ENCODE measurements around the gene ZFP1.

DNA sequence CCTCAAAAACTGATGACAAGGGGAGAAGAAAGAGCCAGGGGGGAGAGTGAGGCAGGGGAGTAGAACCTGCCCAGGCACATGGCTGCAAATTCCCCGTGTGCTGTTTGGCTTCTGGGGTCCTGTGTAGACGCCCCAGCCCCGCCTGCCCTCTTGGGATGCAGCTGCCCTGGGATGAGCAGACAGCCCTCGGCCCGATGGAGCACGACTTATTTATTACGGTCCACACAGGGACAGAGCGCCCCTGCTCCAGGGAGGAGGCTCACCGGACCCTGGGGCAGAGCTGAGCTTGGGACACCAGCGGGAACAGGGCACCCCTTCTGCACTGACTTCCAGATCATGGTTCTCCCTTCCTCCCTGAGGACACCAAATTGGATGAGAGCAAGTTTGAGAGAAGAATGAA, 40.8 kb upstream of the ZFP1 start:
- no peak for TF ChIP-seq MXI1 (IDR thresholded peaks at IDR 0.05; ENCODE audit: borderline replicate concordance, low read depth, low read length)
- no peak for TF ChIP-seq BHLHE40 (IDR thresholded peaks at IDR 0.05; ENCODE audit: low read depth, low read length)
- TF ChIP-seq, protein P1, sequence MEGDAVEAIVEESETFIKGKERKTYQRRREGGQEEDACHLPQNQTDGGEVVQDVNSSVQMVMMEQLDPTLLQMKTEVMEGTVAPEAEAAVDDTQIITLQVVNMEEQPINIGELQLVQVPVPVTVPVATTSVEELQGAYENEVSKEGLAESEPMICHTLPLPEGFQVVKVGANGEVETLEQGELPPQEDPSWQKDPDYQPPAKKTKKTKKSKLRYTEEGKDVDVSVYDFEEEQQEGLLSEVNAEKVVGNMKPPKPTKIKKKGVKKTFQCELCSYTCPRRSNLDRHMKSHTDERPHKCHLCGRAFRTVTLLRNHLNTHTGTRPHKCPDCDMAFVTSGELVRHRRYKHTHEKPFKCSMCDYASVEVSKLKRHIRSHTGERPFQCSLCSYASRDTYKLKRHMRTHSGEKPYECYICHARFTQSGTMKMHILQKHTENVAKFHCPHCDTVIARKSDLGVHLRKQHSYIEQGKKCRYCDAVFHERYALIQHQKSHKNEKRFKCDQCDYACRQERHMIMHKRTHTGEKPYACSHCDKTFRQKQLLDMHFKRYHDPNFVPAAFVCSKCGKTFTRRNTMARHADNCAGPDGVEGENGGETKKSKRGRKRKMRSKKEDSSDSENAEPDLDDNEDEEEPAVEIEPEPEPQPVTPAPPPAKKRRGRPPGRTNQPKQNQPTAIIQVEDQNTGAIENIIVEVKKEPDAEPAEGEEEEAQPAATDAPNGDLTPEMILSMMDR (conservative IDR thresholded peaks at IDR 0.05; ENCODE audit: low read depth, low read length), result no peak
- TF ChIP-seq, protein P2, sequence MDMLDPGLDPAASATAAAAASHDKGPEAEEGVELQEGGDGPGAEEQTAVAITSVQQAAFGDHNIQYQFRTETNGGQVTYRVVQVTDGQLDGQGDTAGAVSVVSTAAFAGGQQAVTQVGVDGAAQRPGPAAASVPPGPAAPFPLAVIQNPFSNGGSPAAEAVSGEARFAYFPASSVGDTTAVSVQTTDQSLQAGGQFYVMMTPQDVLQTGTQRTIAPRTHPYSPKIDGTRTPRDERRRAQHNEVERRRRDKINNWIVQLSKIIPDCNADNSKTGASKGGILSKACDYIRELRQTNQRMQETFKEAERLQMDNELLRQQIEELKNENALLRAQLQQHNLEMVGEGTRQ (IDR thresholded peaks at IDR 0.05; ENCODE audit: low read depth, low read length), result no peak
- no peak for TF ChIP-seq RAD21 (IDR thresholded peaks at IDR 0.05; ENCODE audit: low read length)
- TF ChIP-seq SMC3 (IDR thresholded peaks at IDR 0.05; ENCODE audit: low read depth, low read length), result no peak
- no peak for TF ChIP-seq POLR2A (IDR thresholded peaks at IDR 0.05; ENCODE audit: low read depth, low read length)
- TF ChIP-seq NFE2L2 (IDR thresholded peaks at IDR 0.05; ENCODE audit: low read depth, low read length), result no peak
- TF ChIP-seq, protein P3, sequence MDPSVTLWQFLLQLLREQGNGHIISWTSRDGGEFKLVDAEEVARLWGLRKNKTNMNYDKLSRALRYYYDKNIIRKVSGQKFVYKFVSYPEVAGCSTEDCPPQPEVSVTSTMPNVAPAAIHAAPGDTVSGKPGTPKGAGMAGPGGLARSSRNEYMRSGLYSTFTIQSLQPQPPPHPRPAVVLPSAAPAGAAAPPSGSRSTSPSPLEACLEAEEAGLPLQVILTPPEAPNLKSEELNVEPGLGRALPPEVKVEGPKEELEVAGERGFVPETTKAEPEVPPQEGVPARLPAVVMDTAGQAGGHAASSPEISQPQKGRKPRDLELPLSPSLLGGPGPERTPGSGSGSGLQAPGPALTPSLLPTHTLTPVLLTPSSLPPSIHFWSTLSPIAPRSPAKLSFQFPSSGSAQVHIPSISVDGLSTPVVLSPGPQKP (IDR thresholded peaks at IDR 0.05; ENCODE audit: borderline replicate concordance, low read depth, low read length), result no peak
- no peak for TF ChIP-seq CEBPB (IDR thresholded peaks at IDR 0.05; ENCODE audit: low read depth, low read length)

Data from IMR-90 (cell line).